ENCODE measurements around the gene YIPF4. TPM values are rescaled to one million over a fixed set of nuclear protein-coding genes. Genes with fewer than 3 reads are reported as not detected.

Gene YIPF4
- total RNA-seq, 2 donors from 2014 or later = 19.0 to 25.0 TPM

- ATAC-seq (ENCODE audit: insufficient number of reproducible peaks, low FRiP score, low read depth) (no peak), DNase-seq (ENCODE audit: low spot score) (no peak)
- Histone ChIP-seq H3K9me3 (no peaks in the 10 kb centered on the region), H3K27ac (no peak overlapping the region), H3K4me3 (no peak overlapping the region), H3K4me1 (ENCODE audit: control insufficient read depth in 1 of 2, low read depth in 2 of 2) (no peaks in the 10 kb centered on the region), H3K36me3 (no peaks in the 10 kb centered on the region), H3K27me3 (replicated peaks; ENCODE audit: insufficient read depth) (no peaks in the 10 kb centered on the region)
- TF ChIP-seq CTCF (IDR thresholded peaks at IDR 0.05) = no peak
Observed at GRCh38 chr2:32237488-32237887, 40.2 kb upstream of the YIPF4 start.

GRCh38 chr2:32237996-32238395 is 39.7 kb upstream of the YIPF4 start:
- no peak for ATAC-seq (ENCODE audit: insufficient number of reproducible peaks, low FRiP score, low read depth)
- H3K27me3 ChIP-seq (replicated peaks; ENCODE audit: insufficient read depth) = no peaks in the 10 kb centered on the region
- no peak overlapping the region for H3K27ac ChIP-seq
- no peaks in the 10 kb centered on the region for H3K9me3 ChIP-seq
- TF ChIP-seq CTCF (IDR thresholded peaks at IDR 0.05) = no peak
- H3K36me3 ChIP-seq = no peaks in the 10 kb centered on the region
- DNase-seq (ENCODE audit: low spot score) = no peak
- no peaks in the 10 kb centered on the region for H3K4me1 ChIP-seq (ENCODE audit: control insufficient read depth in 1 of 2, low read depth in 2 of 2)
- no peak overlapping the region for H3K4me3 ChIP-seq

- DNase-seq (ENCODE audit: low spot score) (no peak), ATAC-seq (ENCODE audit: insufficient number of reproducible peaks, low FRiP score, low read depth) (no peak)
- H3K27ac ChIP-seq = no peak overlapping the region
Observed at GRCh38 chr2:32242331-32242730, 35.4 kb upstream of the YIPF4 start.

GRCh38 chr2:32246911-32247310 is 30.8 kb upstream of the YIPF4 start:
- no peaks in the 10 kb centered on the region for H3K27me3 ChIP-seq (replicated peaks; ENCODE audit: insufficient read depth)
- ATAC-seq (ENCODE audit: insufficient number of reproducible peaks, low FRiP score, low read depth) (no peak), DNase-seq (ENCODE audit: low spot score) (no peak)
- TF ChIP-seq CTCF (IDR thresholded peaks at IDR 0.05) = no peak
- H3K36me3 ChIP-seq = no peaks in the 10 kb centered on the region
- no peak overlapping the region for H3K4me3 ChIP-seq
- H3K4me1 ChIP-seq (ENCODE audit: control insufficient read depth in 1 of 2, low read depth in 2 of 2) = no peaks in the 10 kb centered on the region
- no peaks in the 10 kb centered on the region for H3K9me3 ChIP-seq
- no peak overlapping the region for H3K27ac ChIP-seq

More at GRCh38 chr2:32242331-32242730, 35.4 kb upstream of the YIPF4 start:
- TF ChIP-seq CTCF (IDR thresholded peaks at IDR 0.05) = no peak
- Histone ChIP-seq H3K9me3 (no peaks in the 10 kb centered on the region), H3K27me3 (replicated peaks; ENCODE audit: insufficient read depth) (no peaks in the 10 kb centered on the region), H3K4me1 (ENCODE audit: control insufficient read depth in 1 of 2, low read depth in 2 of 2) (no peaks in the 10 kb centered on the region), H3K4me3 (no peak overlapping the region), H3K36me3 (no peaks in the 10 kb centered on the region)

GRCh38 chr2:32248299-32248698 is 29.4 kb upstream of the YIPF4 start:
- no peaks in the 10 kb centered on the region for H3K9me3 ChIP-seq
- H3K36me3 ChIP-seq = no peaks in the 10 kb centered on the region
- ATAC-seq (ENCODE audit: insufficient number of reproducible peaks, low FRiP score, low read depth) (no peak), DNase-seq (ENCODE audit: low spot score) (no peak)
- H3K27ac ChIP-seq = no peak overlapping the region
- H3K4me1 ChIP-seq (ENCODE audit: control insufficient read depth in 1 of 2, low read depth in 2 of 2) = no peaks in the 10 kb centered on the region
- H3K4me3 ChIP-seq = no peak overlapping the region
- H3K27me3 ChIP-seq (replicated peaks; ENCODE audit: insufficient read depth) = no peaks in the 10 kb centered on the region
- no peak for TF ChIP-seq CTCF (IDR thresholded peaks at IDR 0.05)

Measured in thoracic aorta (tissue), 2 donors.